Effector memory CD8-positive, alpha-beta T cell (primary cell): ENCODE data around the gene EXT2.

Experiments
- ATAC-seq: fragments of 150-1000 bp; cut with Tn5 transposase; replicated peaks from 2 replicates; pipeline ENCODE4 v1.10.0; 2021; ENCODE audit warnings: mild to moderate bottlenecking, moderate library complexity
- DNase-seq, 3 experiments: peaks; one replicate each; pipeline ENCODE4 v3.0.0; 2021
- H3K27ac Mint-ChIP-seq, 2 donors: one replicate each; pipeline ENCODE4 v1.8.0; 2022; ENCODE audit warnings: mild to moderate bottlenecking in 2 of 2, mixed read lengths in 2 of 2, moderate library complexity in 2 of 2
- H3K27me3 Mint-ChIP-seq, 2 donors: one replicate each; pipeline ENCODE4 v1.8.0; 2022; ENCODE audit warnings: mixed read lengths in 2 of 2
- H3K36me3 Mint-ChIP-seq: one replicate; pipeline ENCODE4 v1.8.0; 2022; ENCODE audit warnings: mild to moderate bottlenecking, moderate library complexity, mixed read lengths; ENCODE audit not compliant: insufficient read depth
- H3K4me1 Mint-ChIP-seq, 2 donors: one replicate each; pipeline ENCODE4 v1.8.0; 2022; ENCODE audit warnings: low read depth in 2 of 2, mixed read lengths in 2 of 2
- H3K4me3 Mint-ChIP-seq, 2 donors: one replicate each; pipeline ENCODE4 v1.8.0; 2022; ENCODE audit warnings: mild to moderate bottlenecking in 2 of 2, mixed read lengths in 2 of 2, moderate library complexity in 2 of 2
- H3K9me3 Mint-ChIP-seq, 2 donors: one replicate each; pipeline ENCODE4 v1.8.0; 2022; ENCODE audit warnings: mixed read lengths in 2 of 2

Gene EXT2

DNA sequence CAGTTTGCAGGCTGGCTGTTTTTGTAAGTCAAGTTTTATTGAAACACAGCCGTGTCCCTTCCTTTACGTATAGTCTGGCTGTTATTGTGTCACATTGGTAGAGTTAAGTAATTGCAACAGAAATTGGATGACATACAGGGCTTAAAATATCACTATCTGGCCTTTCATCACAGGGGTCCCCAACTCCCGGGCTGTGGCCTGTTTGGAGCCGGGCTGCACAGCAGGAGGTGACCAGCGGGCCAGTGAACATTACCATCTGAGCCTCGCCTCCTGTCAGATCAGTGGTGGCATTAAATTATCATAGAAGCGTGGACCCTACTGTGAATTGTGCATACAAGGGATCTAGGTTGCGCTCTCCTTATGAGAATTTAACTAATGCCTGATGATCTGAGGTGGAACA lies 31.7 kb downstream of the EXT2 start:
- Mint-ChIP-seq H3K27ac (no peak overlapping the region), H3K4me1 (peaks cover 0 to 2% of the 10 kb centered on the region in 2 donors), H3K36me3 (peaks cover 43% of the 10 kb centered on the region), H3K4me3 (no peak overlapping the region), H3K27me3 (no peaks in the 10 kb centered on the region), H3K9me3 (no peaks in the 10 kb centered on the region)
- ATAC-seq = no peak
- DNase-seq = no peak

DNA sequence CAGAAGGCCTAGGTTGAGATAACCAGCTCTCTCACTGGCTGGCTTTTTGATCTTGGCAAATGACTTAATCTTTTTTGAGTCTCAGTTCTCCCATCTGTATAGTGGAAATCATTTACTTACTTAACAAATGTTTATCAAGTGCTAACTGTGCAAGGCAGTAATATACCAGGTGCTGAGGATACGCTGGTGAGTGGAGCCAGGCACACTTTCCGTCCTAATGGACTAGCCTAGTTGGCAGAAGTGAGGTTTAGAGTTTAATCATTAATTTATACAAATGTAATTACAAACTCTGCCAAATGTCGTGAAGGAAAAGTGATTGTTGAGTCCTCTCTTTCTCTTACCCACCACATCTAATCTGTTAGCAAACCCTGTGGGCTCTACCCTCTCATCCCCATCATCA lies 33.3 kb downstream of the EXT2 start:
- Mint-ChIP-seq H3K9me3 (no peaks in the 10 kb centered on the region), H3K36me3 (peaks cover 43% of the 10 kb centered on the region), H3K4me3 (no peak overlapping the region), H3K27me3 (no peaks in the 10 kb centered on the region), H3K27ac (peak overlapping the region in 1 of 2 donors; percentile 32), H3K4me1 (no peaks in the 10 kb centered on the region)
- no peak for DNase-seq
- no peak for ATAC-seq

DNA sequence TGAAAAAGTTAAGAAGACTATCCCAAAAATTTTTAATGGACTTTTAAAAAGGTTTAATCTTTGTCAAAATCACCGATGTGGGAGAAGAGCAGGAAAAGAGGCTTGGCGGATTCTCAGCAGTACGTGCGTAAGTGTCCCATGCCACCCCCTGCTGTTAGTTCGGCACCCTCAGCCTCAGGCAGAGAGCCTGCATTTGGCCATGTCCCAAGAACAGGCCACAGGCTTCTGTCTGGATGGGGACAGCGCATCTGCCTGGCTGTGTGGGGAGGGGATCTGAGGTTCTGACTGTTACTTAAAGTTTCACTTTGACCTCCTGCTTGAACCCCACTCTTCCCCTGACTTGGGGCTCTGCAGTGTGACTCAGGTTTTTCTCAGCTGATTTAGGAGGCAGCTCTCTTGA lies 35.3 kb downstream of the EXT2 start:
- Mint-ChIP-seq H3K27me3 (no peaks in the 10 kb centered on the region), H3K27ac (no peak overlapping the region), H3K9me3 (no peaks in the 10 kb centered on the region), H3K36me3 (peaks cover 46% of the 10 kb centered on the region), H3K4me3 (no peak overlapping the region), H3K4me1 (no peaks in the 10 kb centered on the region)
- ATAC-seq (no peak), DNase-seq (no peak)

DNA sequence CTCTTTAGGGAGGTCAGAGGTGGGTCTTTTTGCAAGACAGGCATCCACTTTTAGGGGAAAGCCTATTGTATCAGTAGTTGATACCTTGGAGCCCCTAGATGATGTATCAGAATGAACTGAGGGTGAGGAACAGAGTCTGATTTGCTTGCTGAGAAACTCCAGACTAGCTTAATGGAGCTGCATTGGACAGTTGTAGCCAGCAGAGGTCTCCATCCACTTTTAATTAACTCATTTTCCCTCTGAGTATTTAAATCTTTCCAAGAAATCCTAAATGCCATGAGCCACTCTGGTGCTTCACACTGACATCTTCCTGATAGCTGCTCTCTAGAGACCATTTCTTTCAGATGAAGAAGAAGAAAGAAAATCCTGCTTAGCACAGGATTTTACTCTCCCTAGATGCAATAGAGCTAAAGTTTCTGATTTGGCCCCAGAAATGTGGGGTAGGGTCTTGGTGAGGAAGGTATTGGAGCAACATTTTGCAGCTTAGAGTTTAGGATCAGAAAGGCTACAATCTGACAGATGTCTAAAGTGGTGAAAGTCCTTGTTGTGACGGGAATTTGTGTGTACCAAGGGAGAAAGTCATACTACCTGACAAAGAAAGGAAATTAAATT lies 38.0 kb downstream of the EXT2 start:
- DNase-seq = no peak
- no peaks in the 10 kb centered on the region for H3K9me3 Mint-ChIP-seq
- H3K4me1 Mint-ChIP-seq = peaks cover 0 to 4% of the 10 kb centered on the region in 2 donors
- peaks cover 30% of the 10 kb centered on the region for H3K36me3 Mint-ChIP-seq
- no peaks in the 10 kb centered on the region for H3K27me3 Mint-ChIP-seq
- no peak for ATAC-seq
- H3K27ac Mint-ChIP-seq = no peak overlapping the region
- H3K4me3 Mint-ChIP-seq = no peak overlapping the region

DNA sequence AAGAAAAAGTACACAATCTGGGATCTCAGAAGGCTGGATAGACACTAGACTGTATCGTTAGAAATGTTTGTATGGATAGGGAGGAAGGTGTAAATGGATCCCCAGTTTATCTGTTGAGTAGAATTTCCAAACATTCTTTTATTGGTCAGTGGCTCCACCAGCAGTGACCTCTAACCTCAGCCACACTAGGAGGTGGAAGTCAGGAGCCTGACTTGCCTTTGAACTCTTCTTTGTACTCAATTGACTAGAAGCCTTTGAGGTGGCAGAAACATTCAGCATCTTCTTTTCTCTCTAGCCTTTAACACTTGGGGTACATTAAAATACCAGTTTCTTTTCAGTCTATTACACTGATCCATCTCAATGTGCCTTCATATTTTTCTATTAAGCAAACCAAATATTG lies 39.1 kb downstream of the EXT2 start:
- no peak for ATAC-seq
- no peak for DNase-seq
- peak overlapping the region in 1 of 2 donors; percentile 46 for H3K27ac Mint-ChIP-seq
- H3K27me3 Mint-ChIP-seq = no peaks in the 10 kb centered on the region
- H3K4me3 Mint-ChIP-seq = no peak overlapping the region
- H3K4me1 Mint-ChIP-seq = peaks cover 0 to 4% of the 10 kb centered on the region in 2 donors
- H3K9me3 Mint-ChIP-seq = no peaks in the 10 kb centered on the region
- peaks cover 25% of the 10 kb centered on the region for H3K36me3 Mint-ChIP-seq

DNA sequence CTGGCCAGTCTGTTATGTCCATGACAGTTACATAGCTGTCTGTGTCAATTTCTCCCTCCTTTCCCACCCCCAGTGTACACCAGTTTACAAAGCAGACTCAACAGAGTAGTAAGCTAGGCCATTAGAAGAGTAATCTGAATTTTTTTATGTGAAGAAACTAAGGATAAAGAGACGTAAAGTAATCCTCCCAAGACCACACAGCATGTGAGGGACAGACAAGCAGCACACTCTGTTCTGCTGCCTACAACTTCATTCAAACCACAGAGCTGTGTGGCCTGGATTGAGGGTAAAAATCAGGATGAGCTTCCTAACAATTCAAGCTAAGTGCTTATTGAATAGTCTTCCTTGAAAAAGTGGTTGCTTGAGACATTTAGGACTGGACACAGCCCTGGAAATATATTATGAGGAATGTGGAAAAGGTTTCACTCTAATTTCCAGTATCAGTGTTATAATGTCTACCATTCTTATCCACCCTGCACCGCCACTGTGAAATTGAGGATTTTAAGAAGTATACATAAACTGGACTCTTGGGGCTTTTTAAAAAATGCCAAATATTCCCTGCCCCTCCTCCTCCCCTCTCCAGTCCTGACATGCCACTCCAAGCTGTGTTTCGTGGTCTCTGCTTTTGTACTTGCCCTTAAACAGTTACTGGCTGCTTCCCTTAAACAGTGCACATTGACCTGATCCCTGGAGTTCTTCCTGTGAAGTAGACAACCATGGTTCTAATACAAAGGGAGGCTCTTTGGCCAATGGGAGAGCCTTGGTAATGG lies 40.9 kb downstream of the EXT2 start:
- Mint-ChIP-seq H3K27me3 (no peaks in the 10 kb centered on the region), H3K27ac (no peak overlapping the region), H3K36me3 (peaks cover 26% of the 10 kb centered on the region), H3K9me3 (no peaks in the 10 kb centered on the region), H3K4me3 (no peak overlapping the region), H3K4me1 (peaks cover 0 to 4% of the 10 kb centered on the region in 2 donors)
- DNase-seq (no peak), ATAC-seq (no peak)

DNA sequence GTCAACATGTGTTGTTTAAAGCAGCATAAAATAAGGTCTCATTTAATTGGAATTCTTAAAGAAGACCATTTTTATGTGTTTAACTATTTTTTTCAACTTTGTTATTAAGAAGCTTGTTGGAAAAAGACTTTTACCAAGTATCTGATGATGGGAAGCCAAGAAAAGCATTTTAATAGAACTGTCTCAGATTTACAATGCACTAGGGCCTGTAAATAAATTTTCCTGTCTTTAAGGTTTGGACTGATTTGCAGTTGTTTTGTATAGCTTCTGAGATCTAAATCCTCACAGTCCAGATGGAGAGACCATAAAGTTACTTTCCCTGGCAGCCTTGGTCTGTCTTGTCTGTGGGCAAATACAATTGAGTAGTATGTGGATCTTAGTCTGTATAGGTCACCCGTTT lies 41.6 kb downstream of the EXT2 start:
- H3K4me1 Mint-ChIP-seq = peaks cover 0 to 4% of the 10 kb centered on the region in 2 donors
- H3K9me3 Mint-ChIP-seq = no peaks in the 10 kb centered on the region
- ATAC-seq (no peak), DNase-seq (no peak)
- no peak overlapping the region for H3K4me3 Mint-ChIP-seq
- no peaks in the 10 kb centered on the region for H3K27me3 Mint-ChIP-seq
- peaks cover 26% of the 10 kb centered on the region for H3K36me3 Mint-ChIP-seq
- peak overlapping the region in 1 of 2 donors; percentile 33 for H3K27ac Mint-ChIP-seq

DNA sequence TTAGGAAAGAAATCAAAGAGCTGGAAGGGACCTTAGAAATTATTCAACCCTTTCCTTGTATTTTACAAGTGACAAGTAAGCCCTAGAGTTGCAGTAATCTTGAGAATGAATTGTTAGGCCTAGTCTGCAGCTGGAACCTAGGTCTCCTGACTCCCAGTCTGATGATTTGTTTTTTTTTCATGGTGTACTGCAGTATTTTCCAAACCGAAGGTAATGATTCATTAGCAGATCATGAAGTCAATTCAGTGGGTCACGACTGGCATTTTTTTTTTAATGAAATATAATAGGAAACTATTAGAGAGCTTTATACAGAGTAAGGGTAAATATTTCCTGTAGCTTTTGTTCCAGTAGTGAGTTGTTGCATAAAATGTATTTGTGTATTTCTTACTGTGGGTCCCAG lies 42.8 kb downstream of the EXT2 start:
- Mint-ChIP-seq H3K27ac (peak overlapping the region in 1 of 2 donors; percentile 10), H3K4me1 (peaks cover 0 to 4% of the 10 kb centered on the region in 2 donors), H3K9me3 (no peaks in the 10 kb centered on the region), H3K4me3 (no peak overlapping the region), H3K36me3 (peaks cover 26% of the 10 kb centered on the region), H3K27me3 (no peaks in the 10 kb centered on the region)
- no peak for DNase-seq
- no peak for ATAC-seq

DNA sequence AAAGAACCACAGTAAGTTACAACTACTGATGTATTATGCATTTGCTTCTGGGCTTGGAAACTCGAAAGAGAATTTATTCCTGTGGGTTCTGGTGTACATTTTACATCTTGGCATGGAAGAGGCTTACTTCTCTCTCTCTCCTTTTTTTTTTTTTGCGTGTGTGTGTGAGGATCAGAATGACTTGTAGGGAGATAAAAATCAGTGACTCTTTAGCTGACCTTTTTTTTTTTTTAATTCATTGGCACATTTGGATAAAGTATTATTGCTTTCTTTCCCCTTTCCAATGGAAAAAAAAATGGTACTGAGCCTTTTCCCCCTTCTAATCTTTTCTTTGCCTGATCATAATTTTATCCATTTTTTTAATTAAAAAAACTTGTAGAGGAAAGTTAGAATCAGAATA lies 43.5 kb downstream of the EXT2 start:
- no peak for ATAC-seq
- no peak for DNase-seq
- H3K27ac Mint-ChIP-seq = no peak overlapping the region

DNA sequence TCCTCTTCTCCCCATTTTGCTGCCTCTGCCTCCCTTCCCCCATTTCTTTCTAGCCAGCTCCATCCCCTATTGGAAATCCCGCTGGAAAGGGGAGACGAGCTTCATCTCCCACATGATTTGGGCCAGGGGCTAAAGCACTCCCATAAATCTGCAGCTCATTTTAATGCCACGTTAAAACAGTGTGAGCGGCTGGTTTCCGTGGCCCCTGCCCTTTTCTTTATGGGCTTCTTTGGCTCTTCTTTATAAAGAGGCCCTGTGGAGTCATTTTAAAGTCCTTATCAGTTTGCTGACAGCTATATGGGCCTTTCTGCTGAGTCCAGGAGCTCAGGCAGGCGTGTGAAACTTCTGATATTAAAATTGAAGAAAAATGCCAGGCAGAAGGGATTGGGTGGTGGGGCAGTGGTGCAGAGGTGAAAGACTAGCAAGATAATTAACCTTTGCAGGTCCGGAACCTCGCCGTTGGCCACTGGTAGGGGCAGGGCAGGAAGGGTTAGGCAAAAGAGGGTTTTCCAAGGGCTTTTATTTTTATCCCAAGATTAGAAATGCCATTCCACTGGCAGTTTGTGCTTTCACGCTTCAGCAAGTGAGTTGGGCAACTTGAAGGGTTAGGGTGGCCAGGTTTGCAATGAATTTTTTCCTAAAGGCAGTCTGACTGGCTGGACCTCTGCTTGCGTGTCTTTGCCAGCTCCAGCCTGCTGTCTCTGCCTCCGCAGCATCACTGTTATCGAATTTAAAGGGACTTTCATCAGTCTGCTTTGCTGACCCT lies 44.3 kb downstream of the EXT2 start:
- H3K4me3 Mint-ChIP-seq = no peak overlapping the region
- H3K4me1 Mint-ChIP-seq = peaks cover 0 to 4% of the 10 kb centered on the region in 2 donors
- no peak overlapping the region for H3K27ac Mint-ChIP-seq
- H3K27me3 Mint-ChIP-seq = no peaks in the 10 kb centered on the region
- DNase-seq = no peak
- peaks cover 20% of the 10 kb centered on the region for H3K36me3 Mint-ChIP-seq
- no peaks in the 10 kb centered on the region for H3K9me3 Mint-ChIP-seq
- no peak for ATAC-seq

More for the DNA sequence above, 43.5 kb downstream of the EXT2 start:
- H3K9me3 Mint-ChIP-seq = no peaks in the 10 kb centered on the region
- peaks cover 26% of the 10 kb centered on the region for H3K36me3 Mint-ChIP-seq
- no peaks in the 10 kb centered on the region for H3K27me3 Mint-ChIP-seq
- no peak overlapping the region for H3K4me3 Mint-ChIP-seq
- H3K4me1 Mint-ChIP-seq = peaks cover 0 to 4% of the 10 kb centered on the region in 2 donors

DNA sequence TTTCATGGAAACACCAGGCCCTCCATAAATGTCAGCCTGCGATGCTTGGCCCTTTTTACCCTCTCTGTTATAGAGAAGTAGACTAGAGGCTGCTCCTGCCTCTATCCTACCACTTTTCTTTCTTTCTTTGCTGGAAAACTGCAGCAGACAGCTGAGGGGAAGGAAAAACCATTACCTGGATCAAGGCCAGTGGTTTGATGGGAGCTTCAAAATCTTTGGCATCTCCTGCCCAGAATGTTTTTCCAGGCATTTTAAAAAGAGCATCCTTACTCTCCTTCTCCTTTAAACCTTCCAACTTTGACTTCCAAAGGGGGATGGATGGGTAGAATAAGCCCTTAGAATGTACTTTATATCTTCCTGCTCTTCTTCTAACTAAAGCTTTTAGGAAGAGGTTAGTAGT lies 44.9 kb downstream of the EXT2 start:
- Mint-ChIP-seq H3K27me3 (no peaks in the 10 kb centered on the region), H3K9me3 (no peaks in the 10 kb centered on the region), H3K36me3 (peaks cover 18% of the 10 kb centered on the region), H3K4me1 (peaks cover 0 to 4% of the 10 kb centered on the region in 2 donors), H3K4me3 (no peak overlapping the region), H3K27ac (no peak overlapping the region)
- DNase-seq = no peak
- no peak for ATAC-seq

DNA sequence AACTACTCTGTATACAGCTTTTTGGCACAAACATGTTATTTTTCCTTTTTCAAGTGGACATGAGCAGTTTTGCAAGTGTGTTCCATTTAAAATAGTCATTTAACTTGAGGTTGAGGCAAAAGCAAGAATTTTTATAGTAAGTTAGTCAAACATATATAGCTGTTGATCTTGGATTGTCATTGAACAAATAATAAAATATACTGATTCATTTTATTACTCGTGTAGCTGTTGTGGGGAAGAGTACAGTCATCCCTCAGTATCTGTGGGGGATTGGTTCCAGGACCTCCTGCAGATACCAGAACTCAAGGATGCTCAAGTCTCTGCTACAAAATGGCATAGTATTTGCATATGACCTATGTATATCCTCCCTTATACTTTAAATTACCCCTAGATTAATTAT lies 45.3 kb downstream of the EXT2 start:
- no peak for ATAC-seq
- Mint-ChIP-seq H3K27me3 (no peaks in the 10 kb centered on the region), H3K4me1 (peaks cover 0 to 4% of the 10 kb centered on the region in 2 donors), H3K36me3 (peaks cover 20% of the 10 kb centered on the region), H3K4me3 (no peak overlapping the region), H3K27ac (no peak overlapping the region), H3K9me3 (no peaks in the 10 kb centered on the region)
- DNase-seq = no peak

DNA sequence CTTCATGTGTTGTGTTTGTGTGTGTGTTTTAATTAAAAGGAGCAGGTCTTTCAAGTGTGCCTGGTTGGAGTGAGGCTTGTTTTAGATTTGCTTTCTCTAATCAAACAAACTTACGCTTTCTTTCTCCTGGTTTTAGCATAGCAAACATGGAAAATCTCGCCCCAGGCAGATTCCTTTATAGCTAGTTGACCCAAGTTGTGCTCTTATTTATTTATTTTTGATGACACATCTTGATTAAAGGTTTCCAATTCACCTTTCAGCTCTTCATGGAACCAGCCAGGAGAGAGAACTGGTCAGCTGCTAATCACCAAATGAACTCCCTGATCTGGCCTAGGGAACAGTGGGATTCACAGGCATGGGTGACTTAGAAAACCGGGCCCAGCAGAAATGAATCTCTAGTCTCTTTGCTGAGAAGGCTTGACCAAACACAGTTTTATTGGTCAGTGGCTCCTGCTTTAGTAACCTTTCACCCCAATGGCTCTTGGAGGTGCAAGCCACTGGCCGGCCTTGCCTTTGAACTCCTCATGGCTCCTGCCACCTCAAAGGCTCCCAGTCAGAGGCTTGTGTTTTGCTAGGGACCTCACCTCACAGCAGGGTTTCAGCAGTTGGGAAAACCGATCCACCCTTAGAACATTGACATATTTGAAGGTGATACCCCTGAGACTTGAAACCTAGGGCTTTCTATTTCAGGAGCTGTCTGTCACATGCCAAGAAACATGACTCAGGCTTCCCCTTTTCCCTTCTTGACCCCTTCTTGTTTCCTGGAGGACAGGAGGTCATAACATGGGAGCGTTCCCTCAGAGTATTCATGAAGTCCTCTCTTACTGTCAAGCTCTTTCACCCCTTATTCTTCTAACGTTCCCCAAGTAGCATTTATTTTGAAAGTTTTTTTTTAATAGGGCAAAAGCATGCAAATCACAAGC lies 48.8 kb downstream of the EXT2 start:
- H3K27ac Mint-ChIP-seq = no peak overlapping the region
- no peak for ATAC-seq
- no peaks in the 10 kb centered on the region for H3K27me3 Mint-ChIP-seq
- peaks cover 21% of the 10 kb centered on the region for H3K36me3 Mint-ChIP-seq
- H3K4me1 Mint-ChIP-seq = no peaks in the 10 kb centered on the region
- H3K4me3 Mint-ChIP-seq = no peak overlapping the region
- no peak for DNase-seq
- H3K9me3 Mint-ChIP-seq = no peaks in the 10 kb centered on the region
